Sciatic nerve (tissue), 2 donors: ENCODE results near the gene ELL. TPM values are rescaled to one million over a fixed set of nuclear protein-coding genes. Genes with fewer than 3 reads are reported as not detected.
A peak's percentile ranks its signal among the peaks of the same experiment; 100 is the strongest.
"Not testable (repeated sequence)": the region's sequence is repeated elsewhere in the genome, so short reads cannot be mapped to it uniquely, and the experiment has no call there.

Experiments
- ATAC-seq: fragments of 200-7000 bp; cut with Tn5 transposase; one replicate; pipeline ENCODE4 v1.9.1; 2020; ENCODE audit warnings: mild to moderate bottlenecking, moderate library complexity
- DNase-seq: peaks from one replicate; pipeline ENCODE4 v3.0.0-alpha.2; 2020; ENCODE audit warnings: low spot score
- intact Hi-C: fragments of 100-400 bp; cut with DNase I; formaldehyde crosslinking; loops from one replicate; pipeline ENCODE4 v1.14.2; 2022
- total RNA-seq: library from RNA; stranded (reverse); fragmentation: NEBNext Ultra II Directional; extraction: Animal tissue kit (Norgen Biotek cat#: 25700); gene quantifications from one replicate; pipeline ENCODE4 v1.2.1, GENCODE V29; 2021
- donor health status: DM: no; HTN: no; CAD: no.
- donor health status: DM: no; HTN: no; CAD: no.

The ELL gene
- total RNA-seq, 1 donor from 2014 or later: 28.9 TPM

DNA sequence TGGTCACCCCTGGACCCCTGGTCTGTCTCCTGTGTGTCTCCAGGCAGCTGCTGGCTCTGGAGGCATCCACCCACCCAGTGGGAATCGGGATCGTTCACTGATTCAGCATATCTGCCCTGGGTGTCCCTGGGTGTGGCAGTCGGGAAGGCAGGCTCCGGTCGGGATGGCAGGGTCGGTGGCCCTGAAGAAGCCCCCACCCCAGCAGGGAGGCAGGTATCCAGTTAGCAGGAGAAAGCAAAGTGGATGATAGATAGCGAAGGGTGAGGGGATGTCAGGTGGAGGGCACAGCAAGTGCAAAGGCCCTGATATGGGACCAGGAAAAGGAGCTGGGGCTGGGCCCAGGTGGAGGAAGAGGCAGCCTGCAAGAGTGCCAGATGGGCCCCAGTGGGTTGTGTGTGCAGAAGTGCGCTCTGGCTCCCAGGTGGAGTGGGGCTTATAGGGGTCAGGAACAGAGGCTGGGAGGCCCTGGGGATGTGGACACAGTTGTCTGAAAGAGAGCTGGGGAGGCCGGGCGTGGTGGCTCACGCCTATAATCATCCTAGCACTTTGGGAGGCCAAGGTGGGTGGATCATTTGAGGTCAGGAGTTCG, 100.4 kb downstream of the ELL start:
- intact Hi-C loops: no loop called here
- DNase-seq (peak; percentile 60), ATAC-seq (no peak)

DNA sequence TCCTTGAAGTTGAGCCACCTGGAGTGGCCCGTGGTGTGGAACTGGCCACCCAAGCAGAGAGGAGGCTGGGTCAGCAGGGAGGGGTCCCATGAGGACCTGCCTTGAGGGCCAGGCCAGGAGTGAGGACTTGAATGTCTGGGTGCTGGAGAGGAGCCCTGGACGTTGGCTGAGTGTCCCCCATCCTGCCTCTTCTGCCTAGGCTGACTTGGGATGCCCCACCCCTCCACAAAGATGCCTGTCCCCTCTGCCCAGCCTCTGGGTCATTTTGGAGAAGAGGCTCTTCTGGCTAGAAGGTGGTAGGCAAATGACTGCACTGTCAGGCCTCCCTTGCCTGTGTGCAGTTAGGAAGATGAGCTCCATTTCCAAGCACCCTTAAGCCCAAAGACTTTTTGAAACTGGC, 100.9 kb downstream of the ELL start:
- no peak for ATAC-seq
- intact Hi-C loops: no loop called here
- peak; percentile 60 for DNase-seq

DNA sequence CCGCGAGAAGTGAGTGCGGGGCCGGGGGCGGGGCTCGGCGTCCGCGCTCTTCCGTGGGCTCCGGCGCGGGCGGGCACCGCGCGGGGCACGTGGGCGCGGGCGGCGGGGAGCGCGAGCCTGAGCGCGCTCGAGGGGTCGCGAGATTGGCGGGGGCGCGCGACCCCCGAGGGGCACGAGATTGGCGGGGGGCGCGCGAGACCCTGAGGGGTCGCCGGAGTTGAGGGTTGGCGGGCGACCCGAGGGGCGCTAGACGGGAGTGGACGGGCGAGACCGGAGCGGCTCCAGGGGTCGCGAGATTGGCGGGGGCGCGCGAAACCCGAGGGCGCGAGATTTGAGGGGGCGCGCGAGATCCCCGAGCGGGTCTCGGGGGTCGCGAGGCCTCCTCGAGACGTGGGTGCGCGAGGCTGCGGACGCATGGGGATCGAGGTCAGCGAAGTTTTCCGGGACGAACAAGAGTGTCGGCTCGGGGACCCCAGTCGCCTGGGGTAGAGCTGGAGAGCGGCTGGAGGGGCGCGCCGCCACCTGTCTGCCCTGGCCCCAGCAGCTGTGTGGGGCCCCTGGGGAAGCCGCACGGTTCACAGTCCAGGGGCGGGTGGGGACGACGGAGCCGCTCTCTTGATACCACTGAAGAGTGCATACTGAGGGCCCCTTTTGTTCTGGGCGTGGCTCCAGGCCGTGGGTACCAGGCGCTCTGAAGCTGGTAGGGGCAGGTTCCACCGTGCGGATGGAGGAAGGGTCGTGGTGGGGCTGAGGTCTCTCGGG, 102.0 kb downstream of the ELL start:
- intact Hi-C loops: no loop called here
- ATAC-seq: no peak
- peak; percentile 76 for DNase-seq

DNA sequence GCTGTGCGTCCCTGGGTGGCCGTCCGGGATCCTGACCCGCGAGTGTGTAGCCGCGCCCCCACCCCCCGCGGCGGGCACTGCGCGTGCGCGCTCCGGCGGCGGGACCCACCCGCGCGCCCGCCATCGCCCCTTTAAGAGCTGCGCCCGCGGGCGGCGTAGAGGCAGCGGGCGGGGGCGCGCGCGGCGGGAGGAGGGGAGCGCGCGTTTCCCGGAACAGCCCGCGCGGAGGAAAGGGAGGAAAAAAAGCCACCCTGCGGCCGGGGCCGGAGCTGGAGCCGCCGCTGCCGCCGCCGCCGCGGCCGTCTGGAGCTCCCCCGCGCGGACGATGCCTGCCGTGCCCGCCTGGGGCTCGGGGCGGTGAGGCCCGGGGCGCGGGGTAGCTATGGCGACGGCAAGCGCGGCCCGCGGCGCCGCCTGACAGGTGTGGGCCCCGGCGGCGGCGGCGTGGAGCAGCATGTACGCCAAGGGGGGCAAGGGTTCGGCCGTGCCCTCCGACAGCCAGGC, 102.6 kb downstream of the ELL start, which contains the start of gene SSBP4:
SSBP4 (plus strand) TSS at position 204 of the 504 bp plus-strand sequence; CDS start at position 455, 251 bp downstream.
- intact Hi-C loops: no loop called here
- DNase-seq (peak; percentile 85), ATAC-seq (peak; percentile 2)

DNA sequence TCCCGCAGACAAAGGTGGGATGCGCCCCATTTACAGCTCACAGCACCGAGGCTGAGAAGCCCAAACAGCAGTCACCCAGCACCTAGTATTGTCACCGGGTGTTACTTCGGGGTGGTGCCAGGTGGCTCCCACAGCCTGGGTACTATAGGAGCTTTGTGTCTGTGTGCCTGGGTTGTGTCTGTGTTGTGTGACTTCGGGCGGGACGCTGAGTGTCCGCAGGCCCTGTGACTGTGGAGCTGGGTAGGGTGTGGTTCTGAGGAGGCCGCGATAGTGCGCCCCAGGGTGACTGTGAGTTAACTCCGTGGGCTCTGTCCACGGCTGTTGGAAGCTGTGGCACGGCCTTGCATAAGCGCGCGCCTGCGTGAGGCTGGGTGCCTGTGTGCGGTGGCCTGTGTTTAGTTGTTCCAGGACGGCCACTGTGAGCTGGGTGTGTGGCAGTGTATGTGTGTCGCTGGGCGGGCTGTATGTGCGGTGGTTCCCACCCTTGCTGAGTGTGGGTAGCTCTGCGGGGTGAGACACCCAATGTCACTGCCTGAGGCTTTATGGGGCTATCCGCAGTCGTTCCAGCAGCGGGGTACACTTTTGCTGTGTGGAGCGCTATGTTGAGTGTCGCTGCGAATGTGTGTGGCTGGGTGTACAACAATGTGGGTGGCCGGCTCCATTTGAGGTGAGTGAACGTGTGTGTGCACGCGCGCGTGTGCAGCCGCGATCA, 103.2 kb downstream of the ELL start:
- ATAC-seq (peak; percentile 1), DNase-seq (no peak)
- intact Hi-C loops: no loop called here

DNA sequence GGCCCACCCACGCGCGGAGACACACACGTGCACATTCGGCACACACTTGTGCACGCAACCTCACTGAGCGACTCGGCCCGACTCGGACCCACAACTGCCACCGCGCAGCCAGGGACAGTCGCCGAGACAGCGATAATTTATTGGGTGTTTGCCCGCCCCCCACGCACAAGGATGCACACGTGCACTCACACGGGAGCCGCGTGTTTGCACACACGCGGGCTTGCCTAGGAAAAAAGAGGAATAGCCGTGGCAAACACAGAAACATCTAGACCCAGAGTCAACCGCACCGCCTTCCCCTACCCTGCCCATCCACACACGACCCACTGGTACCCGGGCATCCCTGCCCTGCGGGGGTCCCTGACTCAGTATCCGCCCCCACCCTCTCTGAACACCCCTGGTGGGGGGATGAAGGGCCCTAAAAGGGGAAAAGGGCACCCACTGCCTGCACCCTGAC, 103.8 kb downstream of the ELL start:
- intact Hi-C loops: no loop called here
- ATAC-seq (peak; percentile 0), DNase-seq (peak; percentile 83)

DNA sequence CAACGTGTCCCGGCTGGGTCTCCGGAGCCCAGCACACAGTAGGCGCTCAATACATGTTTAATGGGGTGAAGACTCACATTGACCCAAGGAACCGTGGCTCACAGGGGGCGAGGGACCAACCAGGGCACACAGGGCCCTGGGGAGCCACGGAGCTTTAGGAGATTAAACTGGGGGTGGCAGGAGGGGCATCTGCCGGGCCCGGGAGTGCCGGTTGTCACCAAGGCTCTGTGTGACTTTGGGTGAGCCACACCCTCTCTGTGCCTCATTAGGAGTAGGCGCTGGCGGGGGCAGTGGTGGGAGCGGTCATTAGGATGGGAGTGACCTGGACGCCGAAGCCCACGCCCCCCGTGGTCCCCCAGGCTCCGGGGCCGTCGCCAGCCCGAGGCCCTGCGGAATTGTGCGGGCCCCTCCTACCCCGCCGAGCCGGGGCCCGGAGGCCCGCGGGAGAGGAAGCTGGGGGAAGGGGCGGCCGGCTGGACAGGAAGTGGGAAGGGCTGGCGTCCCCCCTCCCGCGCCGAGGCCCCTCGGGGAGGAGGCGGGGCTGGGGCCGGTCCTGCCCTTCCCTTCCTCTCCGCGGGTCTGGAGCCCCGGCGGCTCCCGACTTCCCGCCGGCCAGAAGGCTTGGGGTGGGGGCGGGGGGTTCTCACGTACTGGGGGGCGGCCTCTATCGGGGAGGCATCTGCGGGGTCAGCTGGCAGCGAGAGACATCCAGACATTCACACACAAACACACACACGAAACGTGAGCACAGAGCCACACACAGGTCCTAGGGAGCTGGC, 104.4 kb downstream of the ELL start:
- intact Hi-C loops: no loop called here
- peak; percentile 54 for ATAC-seq

DNA sequence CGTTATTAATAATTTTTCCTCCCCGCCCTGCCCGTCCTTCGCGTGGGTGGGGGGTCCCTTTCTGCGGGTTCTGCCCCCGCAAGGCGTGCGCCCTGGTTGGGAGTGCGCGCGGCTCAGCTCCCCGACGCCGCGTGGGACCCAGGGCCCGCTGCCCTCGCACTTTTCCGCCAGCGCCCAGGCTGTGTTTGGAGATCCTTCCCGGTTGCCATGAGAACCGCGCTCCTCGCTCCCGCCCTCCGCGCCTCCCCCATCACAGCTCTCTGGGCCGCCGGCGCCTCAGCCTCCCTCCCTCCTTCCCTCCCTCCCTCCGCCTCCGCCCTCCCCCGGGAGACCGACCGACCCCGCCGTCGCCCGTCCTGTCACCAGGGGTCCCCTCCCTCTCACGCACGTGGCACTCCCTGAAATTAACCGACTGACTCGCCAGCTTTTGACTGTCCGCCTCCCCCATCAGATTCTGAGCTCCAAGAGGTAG, 105.1 kb downstream of the ELL start:
- DNase-seq (peak; percentile 96), ATAC-seq (peak; percentile 74)
- intact Hi-C loops: no loop called here

More for the DNA sequence above, 104.4 kb downstream of the ELL start:
- DNase-seq: peak; percentile 92

DNA sequence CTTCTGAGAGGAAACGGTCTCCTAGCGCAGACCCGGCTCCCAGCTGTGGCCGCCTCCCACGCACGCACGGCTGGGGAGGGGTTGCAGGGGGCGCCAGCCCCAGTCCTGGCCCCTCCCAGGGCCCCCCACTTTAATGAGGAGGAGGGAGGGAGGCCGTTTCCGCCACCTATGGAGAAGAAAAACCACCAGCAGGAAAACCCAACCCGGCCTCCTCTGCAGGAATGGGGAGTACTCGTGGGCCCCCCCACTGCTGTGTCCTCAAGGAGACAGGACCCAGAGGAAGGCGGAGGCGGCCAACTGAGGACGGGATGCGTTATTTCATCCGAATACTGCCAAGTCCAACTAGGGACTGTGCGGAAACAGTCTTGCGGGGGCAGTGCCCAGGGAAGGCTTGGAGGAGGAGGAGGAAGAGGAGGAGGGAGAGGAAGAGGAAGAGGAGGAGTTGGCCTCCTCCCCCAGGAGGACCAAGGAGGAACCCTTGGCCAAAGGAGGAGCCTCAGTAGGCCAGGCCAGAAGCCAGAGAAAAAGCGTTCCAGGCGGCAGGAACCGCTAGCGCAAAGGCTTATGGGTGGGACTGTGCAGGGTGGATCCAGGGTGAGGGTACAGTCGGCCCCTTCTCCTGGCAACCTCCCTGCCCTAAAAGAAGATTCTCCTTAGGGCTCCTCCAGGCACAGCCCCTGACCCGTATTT, 106.5 kb downstream of the ELL start:
- DNase-seq (peak; percentile 90), ATAC-seq (peak; percentile 60)
- intact Hi-C loops: no loop called here

DNA sequence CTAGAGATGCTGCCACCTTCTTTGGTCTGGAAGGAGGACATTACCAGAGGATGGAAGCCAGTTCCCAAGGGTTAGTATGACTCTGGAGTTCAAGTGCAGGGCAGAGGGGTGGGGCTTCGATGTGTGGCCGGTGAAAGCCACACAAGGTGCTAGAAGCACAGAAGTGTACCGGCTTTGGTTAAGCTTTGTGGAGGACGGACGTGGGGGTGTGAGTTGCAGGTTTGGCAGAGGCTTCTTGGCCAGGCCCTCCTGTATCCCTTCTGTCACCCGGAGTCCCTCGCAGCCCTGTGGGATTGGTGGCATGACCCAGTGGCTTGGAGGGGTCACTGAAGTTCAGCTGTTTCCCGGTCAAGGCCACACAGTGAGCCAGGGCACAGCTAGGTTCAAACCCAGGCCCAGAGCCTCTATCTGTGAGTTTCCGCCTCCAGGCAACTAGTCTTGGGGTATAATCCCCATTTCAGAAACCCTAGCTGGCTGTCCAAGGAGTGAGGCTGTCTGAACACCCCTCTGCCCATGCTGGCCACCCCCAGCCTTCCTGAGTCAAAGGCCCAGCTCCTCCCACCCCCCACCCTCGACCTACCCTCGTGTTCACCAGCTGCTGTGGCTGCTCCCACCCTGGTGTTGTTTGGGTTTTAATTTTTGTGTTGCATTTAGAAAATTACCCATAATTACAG, 107.2 kb downstream of the ELL start:
- intact Hi-C loops: loop anchor here (5.0 kb wide), 1 partner anchor 67 kb away; no protein-coding TSS in a partner anchor
- ATAC-seq: no peak
- DNase-seq: peak; percentile 71

DNA sequence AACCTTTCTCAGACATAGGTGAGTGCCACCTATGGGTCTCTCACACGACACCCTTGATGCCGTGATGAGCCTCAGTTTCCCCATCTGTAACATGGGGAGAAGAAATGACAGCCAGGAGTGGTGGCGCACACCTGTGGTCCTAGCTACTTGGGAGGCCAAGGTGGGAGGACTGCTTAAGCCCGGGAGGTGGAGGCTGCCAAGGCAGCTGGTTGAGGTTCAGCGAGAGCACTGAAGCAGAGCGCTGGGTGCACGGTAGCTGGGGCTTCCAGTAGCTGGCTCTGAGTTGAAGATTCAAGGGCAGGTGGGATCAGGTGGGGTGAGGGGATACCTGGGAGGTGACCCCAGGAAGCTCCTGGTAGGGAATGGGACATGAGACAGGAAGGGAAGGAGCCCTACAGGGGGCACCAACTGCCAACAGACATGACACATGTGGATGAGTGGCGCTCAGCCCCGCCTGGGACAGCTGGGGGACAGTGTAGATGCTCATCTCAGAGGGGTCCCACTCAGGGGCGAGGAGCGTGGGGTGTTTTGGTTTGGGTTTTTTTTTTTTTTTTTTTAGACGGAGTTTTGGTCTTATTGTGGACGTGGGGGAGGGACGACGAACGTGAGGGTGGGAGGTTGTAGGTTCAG, 109.1 kb downstream of the ELL start:
- no peak for ATAC-seq
- intact Hi-C loops: loop anchor here (5.0 kb wide), 1 partner anchor 65 kb away; no protein-coding TSS in a partner anchor
- peak; percentile 59 for DNase-seq

DNA sequence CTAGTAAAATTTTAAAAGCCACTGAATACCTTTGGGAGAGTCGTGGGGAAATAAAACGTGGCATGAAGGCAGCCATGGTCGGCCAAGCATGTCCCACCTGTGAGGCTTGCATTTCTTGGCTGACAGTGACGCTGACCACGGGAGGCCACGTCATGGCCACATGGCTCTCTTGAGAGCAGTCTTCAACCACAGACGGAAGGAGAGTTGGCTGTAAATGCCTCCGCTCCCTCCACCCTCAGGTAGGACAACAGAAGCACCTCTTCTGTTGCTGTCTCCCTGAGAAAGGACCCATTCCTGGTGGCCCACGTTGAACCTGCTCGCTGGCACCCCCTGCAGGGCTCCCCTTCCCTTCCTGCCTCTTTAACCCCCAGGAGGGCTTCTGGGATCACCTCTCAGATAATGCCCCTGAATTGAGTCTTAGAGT, 113.8 kb downstream of the ELL start:
- DNase-seq: peak; percentile 68
- intact Hi-C loops: no loop called here
- no peak for ATAC-seq

DNA sequence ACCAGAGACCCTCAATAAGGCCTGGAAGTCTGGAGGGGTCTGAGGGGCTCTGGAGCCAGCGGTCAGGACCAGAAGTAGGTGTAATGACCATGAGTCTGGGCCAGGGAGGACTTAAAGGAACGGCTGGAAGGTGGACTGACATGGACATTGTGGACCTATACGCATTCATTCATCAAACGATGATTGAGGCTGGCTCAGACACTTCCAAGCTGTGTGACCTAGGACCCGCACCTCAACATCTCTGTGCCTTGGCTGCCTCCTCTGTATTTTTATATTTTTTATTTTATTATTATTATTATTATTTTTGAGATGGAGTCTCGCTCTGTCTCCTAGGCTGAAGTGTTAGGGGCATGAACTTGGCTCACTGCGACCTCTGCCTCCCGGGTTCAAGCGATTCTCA, 115.1 kb downstream of the ELL start:
- DNase-seq (no peak), ATAC-seq (no peak)
- intact Hi-C loops: no loop called here

DNA sequence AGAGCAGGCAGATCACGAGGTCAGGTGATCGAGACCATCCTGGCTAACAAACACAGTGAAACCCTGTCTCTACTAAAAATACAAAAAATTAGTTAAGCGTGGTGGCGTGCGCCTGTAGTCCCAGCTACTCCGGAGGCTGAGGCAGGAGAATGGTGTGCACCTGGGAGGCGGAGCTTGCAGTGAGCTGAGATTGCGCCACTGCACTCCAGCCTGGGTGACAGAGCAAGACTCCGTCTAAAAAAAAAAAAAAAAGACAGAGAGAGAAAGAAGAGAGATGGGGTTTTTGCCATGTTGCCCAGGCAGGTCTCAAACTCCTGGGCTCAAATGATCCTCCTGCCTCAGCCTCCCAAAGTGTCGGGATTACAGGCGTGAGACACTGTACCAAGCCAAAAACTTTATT, 116.1 kb downstream of the ELL start:
- intact Hi-C loops, ATAC-seq, DNase-seq: not testable (repeated sequence)

DNA sequence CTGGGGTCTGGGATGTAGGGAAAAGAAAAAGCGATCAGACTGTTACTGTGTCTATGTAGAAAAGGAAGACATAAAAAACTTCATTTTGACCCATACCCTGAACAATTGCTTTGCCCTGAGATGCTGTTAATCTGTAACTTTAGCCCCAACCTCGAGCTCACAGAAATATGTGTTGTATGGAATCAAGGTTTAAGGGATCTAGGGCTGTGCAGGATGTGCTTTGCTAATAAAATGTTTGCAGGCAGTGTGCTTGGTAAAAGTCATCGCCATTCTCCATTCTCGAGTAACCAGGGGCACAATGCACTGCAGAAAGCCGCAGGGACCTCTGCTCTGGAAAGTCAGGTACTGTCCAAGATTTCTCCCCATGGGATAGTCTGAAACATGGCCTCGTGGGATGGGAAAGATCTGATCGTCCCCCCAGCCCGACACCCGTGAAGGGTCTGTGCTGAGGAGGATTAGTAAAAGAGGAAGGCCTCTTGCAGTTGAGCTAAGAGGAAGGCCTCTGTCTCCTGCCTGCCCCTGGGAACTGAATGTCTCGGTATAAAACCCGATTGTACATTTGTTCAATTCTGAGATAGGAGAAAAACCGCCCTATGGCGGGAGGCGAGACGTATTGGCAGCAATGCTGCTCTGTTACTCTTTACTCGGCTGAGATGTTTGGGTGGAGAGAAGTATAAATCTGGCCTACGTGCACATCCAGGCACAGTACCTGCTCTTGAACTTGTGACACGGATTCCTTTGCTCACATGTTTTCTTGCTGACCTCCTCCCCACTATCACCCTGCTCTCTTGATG, 119.2 kb downstream of the ELL start:
- ATAC-seq, DNase-seq, intact Hi-C loops: not testable (repeated sequence)

DNA sequence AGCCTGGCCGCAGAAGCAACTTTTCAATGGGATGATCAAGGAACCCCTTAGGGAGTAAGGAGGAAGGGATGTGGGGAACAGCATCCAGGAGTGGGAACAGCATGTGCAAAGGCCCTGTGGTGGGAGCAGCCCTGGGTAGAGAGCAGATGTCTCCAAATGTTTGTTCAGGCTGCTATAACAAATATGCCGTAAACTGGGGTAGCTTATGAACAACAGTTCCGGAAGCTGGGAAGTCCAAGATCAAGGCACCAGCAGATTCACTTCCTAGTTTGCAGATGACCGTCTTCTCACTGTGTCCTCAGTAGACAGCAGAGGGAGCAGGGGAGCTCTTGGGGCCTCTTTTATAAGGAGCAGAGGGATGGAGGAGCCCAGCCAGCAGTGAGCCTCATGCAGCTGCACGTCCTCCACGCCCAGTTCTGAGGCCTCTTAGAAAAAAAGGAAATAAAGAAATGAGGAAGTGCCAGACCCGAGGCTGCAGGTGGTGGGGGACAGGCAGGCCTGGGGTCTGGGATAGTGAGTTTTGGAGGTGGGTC, 120.2 kb downstream of the ELL start:
- intact Hi-C loops: no loop called here
- peak; percentile 79 for DNase-seq
- peak; percentile 89 for ATAC-seq
